Ureter (tissue), 1 donor: ENCODE results near the gene SELENOP. TPM values are rescaled to one million over a fixed set of nuclear protein-coding genes. Genes with fewer than 3 reads are reported as not detected.
"Not testable (repeated sequence)": the region's sequence is repeated elsewhere in the genome, so short reads cannot be mapped to it uniquely, and the experiment has no call there.

Experiments
- DNase-seq: peaks from one replicate; pipeline ENCODE4 v3.0.0-alpha.2; 2020; ENCODE audit warnings: low spot score
- total RNA-seq: library from RNA; stranded (reverse); gene quantifications from one replicate; pipeline ENCODE4 v1.2.4, GENCODE V29; 2023
- donor health status: DM: yes; HTN: yes; CAD: no.

The SELENOP gene
- 87.8 TPM for total RNA-seq

GRCh38 chr5:42811591-42812446 lies at the start of gene SELENOP:
Gene SELENOP (minus strand): TSS chr5:42811892. CDS start chr5:42808353, 3,539 bp downstream.
- DNase-seq, result peak; percentile 56

GRCh38 chr5:42858687-42859086 lies 47.0 kb upstream of the SELENOP start:
- DNase-seq, result no peak

DNA sequence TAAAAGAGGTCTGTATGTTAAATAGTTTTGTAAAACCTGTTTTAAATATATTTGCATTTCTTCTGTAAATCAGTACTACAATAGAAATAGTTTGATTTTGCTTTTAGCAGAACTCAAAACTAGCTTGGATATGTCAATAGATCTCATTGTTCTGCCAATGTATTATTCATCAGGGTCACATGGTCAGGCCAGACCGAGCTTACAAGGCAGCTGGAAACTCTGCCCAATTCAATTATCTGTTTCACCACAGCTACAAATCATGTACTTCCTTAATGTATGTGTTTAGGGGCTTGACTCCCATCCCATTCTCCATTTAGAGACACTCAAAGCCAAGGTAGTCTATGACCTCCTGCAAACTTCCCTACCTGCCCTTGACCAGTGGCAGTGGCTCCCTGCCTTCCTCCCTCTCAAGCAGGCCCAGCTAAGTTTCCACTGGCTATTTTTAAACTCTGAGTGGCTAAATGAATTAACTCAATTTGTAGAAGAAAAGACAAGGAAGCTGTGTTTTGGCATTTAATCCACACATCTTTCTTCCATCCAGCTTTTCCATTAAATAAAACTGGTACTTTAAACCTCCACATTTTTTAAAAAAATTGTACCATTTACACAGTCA lies 46.4 kb upstream of the SELENOP start:
- DNase-seq, result no peak

GRCh38 chr5:42855811-42856210 lies 44.1 kb upstream of the SELENOP start:
- no peak for DNase-seq

GRCh38 chr5:42855386-42855785 lies 43.7 kb upstream of the SELENOP start:
- no peak for DNase-seq

GRCh38 chr5:42854795-42855194 lies 43.1 kb upstream of the SELENOP start:
- DNase-seq, result no peak

DNA sequence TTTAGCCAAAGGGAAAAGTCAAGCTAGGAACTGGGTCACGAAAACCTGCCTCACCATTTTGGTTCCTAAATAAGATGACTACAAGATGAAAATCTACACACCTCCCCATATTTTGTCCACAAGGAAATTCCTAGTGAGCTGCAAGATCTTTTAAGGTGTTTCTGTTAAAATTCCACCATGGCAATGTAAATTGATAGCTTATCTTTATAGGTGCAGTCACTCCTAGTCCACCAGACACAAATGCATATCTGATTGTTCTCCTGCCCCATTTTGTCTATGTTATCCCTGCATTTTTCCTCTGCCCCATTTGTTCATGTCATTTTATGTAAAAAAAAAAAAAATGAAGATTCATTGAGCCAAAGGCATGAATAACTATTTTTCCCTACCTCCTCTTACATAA lies 41.1 kb upstream of the SELENOP start:
- DNase-seq, result no peak

DNA sequence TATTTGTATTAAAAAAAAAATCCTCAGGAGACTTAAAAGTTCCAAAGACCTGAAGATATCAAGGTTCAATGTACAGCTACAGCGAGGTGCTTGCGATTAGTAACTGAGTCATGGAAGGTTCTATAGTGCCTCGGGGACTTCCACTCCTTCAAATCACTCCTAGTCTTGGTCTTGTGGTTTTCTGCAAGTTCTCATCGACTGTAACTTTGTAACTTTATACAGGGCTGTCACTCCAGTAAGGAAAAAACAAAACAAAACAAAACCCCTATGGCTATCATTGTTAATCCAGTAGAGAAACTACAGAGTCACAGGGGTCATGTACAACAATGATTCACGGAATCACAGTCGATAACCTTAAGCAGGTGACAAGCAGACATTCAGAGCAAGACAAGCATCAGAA lies 39.8 kb upstream of the SELENOP start:
- DNase-seq, result no peak

DNA sequence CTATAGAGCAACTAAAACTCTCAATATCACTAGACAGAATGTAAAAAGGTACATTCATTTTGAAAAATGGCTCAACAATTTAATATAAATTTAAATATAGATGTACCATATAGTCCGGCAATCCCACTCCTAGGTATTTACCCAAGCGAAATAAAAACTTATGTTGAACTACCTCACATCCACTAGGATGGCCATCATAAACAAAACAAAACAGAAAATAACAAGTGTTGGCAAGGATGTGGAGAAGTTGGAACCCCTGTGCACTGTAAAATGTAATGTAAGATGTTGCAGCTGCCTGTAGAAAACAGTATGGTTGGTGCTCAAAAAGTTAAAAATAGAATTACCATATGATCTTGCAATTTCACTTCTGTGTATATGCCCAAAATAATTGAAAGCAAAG lies 36.9 kb upstream of the SELENOP start:
- DNase-seq, result no peak

GRCh38 chr5:42844408-42844807 lies 32.7 kb upstream of the SELENOP start:
- not testable (repeated sequence) for DNase-seq

- DNase-seq, result no peak
Observed at GRCh38 chr5:42843675-42844292, 32.1 kb upstream of the SELENOP start.

- no peak for DNase-seq
Observed at GRCh38 chr5:42842921-42843641, 31.4 kb upstream of the SELENOP start.

DNA sequence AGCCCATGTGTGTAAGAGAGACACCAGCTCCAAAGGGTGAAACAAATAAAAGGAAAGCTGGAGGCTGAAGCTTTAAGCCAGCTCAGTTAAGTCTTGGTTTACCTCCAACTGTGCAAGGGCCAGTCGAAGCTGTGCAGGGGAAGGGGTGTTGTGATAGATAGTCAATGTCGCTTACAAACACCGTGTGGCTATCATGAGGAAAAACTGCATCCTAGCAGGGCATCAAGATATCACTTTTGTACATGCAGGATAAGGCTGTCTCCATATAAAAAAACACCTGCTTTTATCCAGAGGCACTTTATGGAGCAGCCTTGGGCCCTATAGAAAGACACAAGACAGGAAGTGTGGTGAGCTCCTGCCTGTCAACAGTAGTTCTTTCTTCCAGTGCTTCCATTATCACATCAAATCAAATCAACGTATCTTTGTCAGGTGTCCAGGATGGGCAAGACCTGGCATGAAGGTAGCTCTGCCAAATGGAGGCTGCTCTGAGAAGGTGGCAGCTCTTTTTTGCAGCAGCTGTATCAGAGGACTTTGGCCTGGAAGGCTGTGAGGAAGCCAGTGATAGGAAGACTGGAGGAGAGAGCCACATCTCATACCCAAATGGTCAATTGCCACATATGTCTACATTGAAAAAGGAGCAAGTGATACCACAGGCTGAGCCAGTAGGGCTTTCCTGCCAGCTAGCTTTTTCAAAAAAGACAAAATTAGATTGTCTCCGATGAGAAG lies 29.3 kb upstream of the SELENOP start:
- no peak for DNase-seq

DNA sequence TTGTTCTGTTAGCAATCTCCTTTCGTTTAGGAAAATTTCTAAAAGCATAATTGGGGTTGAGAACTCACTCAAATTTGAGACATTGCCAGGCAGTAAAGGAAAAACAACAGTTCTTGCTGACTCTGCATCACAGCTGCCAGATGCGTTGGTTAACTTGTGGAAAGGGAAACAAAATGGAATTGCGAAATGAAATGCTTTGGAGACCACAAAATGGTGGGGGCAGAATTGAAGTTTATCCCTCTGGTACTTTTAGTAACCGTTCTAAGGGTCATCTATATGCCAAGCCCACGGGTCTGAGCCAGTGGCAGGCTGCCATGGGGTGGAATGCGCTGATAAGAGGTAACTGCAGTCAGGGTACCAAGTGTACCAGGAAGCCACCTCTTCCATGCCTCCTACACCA lies 28.6 kb upstream of the SELENOP start:
- DNase-seq, result peak; percentile 51

GRCh38 chr5:42839196-42839595 lies 27.5 kb upstream of the SELENOP start:
- DNase-seq, result no peak

DNA sequence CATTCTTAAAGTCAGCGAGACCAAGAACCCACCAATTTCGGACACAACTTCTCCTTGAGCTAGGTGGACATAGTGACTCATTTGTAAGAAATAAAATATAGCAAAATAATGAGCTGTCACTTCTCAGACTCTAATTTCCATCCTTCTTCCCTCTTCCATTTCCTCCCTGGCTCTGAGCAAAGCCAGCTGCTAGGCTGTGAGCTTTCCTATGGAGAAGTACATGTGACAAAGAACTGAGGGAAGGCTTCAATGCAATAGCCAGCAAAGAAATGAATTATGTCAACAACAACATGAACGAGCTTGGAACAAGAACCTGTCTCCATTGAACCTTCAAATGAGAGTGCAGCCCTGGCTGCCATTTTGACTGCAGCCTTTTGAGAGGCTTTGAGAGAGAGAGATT lies 25.9 kb upstream of the SELENOP start:
- DNase-seq, result no peak

DNA sequence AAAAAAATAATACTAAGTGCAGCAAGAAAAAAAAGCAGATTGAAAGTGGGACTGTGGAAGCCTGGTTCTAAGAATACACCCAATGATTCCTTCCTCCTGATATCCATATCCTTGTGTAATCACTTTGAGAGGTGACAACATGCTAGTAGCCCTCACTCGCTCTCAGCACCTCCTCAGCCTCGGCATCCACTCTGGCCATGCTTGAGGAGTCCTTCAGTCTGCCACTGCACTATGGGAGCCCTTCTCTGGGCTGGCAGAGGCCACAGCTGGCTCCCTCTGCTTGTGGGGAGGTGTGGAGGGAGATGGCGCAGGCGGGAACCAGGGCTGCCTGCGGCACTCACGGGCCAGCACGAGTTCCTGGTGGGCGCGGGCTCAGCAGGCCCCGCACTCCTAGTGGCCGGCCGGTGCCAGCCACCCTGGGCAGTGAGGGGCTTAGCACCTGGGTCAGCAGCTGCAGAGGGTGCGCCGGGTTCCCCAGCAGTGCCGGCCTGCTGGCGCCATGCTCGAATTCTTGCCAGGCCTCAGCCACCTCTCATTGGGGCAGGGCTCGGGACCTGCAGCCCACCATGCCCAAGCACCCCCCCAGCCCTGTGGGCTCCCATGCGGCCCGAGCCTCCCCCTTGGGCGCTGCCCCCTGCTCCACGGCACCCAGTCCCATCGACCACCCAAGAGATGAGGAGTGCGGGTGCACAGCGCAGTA lies 24.5 kb upstream of the SELENOP start:
- DNase-seq, result no peak

DNA sequence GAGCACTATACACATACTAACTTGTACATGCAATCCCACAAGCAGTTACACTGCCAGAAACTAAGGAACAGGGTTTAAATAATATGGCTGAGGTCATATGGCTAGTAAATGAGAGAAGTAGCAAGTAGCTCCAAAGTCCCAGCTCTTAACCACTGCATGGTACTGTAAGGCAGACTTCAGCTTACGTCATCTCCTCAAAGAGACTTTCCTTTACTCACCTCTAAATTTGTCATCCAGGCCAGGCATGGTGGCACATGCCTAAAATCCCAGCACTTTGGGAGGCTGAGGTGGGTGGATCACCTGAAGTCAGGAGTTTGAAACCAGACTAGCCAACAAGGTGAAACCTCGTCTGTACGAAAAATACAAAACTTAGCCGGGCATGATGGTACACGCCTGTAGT lies 20.4 kb upstream of the SELENOP start:
- no peak for DNase-seq

GRCh38 chr5:42830924-42831323 lies 19.2 kb upstream of the SELENOP start:
- DNase-seq, result no peak

DNA sequence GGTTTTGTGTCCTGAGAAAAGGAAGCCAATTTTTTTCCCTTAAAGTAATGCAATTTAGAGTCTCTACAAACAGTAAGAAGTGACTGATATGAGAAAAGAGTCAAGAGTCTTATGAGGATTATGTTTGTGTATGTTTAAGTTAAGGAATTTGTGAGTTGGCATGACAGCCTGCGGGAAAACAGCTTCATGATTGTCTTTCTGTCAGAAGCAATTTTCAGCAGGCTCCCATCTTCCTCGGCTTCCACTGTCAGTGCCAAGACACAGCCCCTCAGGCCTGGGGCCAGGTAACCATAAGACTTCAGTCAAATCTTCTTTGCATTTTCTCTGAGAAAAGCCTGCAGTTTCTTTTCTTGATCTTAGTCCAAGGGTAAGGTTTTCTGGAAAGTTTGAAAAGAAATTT lies 17.0 kb upstream of the SELENOP start:
- no peak for DNase-seq
